Measurements from ENCODE around the gene CCDC12. TPM values are rescaled to one million over a fixed set of nuclear protein-coding genes. Genes with fewer than 3 reads are reported as not detected.

Gene CCDC12
- total and polyA plus RNA-seq, 9 of the 15 experiments (the other 6 are each of a cell fraction or from before 2014, with no cell fraction given): 8.9 to 201 (median 86.9) TPM

GRCh38 chr3:47024932-47025331 is 48.4 kb upstream of the CCDC12 start:
- ChIA-PET CTCF (ENCODE audit: low intra/inter-chr PET ratio) (no interaction called here), POLR2A (interaction anchor here (0.6 kb wide), 2 partner anchors 245 to 288 kb away, joined by 3 read pairs; no protein-coding TSS in a partner anchor)
- Histone ChIP-seq H2AFZ (ENCODE audit: low read depth, low read length) (no peak overlapping the region), H3K27me3 (ENCODE audit: control insufficient read depth in 2 of 2, insufficient read depth in 2 of 2, low read length in 2 of 2) (no peaks in the 10 kb centered on the region), H3K36me3 (ENCODE audit: control insufficient read depth, insufficient read depth, low read length) (peaks cover 24% of the 10 kb centered on the region), H3K4me1 (replicated peaks in 1 of 2; ENCODE audit: control insufficient read depth in 2 of 2, insufficient read depth in 2 of 2, low read length in 2 of 2) (no peaks in the 10 kb centered on the region; a peak in 1 of 5 replicates), H3K9me1 (ENCODE audit: control insufficient read depth, insufficient read depth, low read length) (no peaks in the 10 kb centered on the region), H3K4me2 (ENCODE audit: insufficient read depth, low read length) (no peak overlapping the region), H3K4me3 (no peak overlapping the region), H3K9ac (ENCODE audit: insufficient read depth in 1 of 2, low read depth in 2 of 2, low read length in 2 of 2) (no peak overlapping the region), H3K79me2 (ENCODE audit: control insufficient read depth, insufficient read depth, low read length) (peaks cover 19% of the 10 kb centered on the region), H3K27ac (ENCODE audit: extremely low read depth, low read depth, low read length) (no peak overlapping the region), H4K20me1 (replicated peaks; ENCODE audit: control insufficient read depth, insufficient read depth, low read length) (peaks cover 4% of the 10 kb centered on the region; the same call in 1 of the 2 replicates), H3K9me3 (replicated peaks; ENCODE audit: control insufficient read depth, insufficient read depth, low read depth, low read length) (no peaks in the 10 kb centered on the region)
- BruUV-seq (replicated peaks): no TSS peak
- ATAC-seq (peak; percentile 47), DNase-seq (ENCODE audit: extremely low read depth in 1 of 4, low spot score in 3 of 4) (no peak), FAIRE-seq (no peak)
- in situ Hi-C loops (cut with MboI) (no loop called here), intact Hi-C loops (cut with micrococcal nuclease) (no loop called here)
- TF ChIP-seq ZNF143 (CRISPR knock-in tag; IDR thresholded peaks at IDR 0.05): no peak
- TF ChIP-seq ZBTB7A (IDR thresholded peaks at IDR 0.05; ENCODE audit: borderline replicate concordance, control insufficient read depth, low read depth, low read length): no peak
- peak in 1 of 2 experiments; percentile 20; a peak in 1 of 4 replicates for TF ChIP-seq RAD21 (CRISPR knock-in tag; conservative IDR thresholded peaks at IDR 0.05 in 1 of 2, IDR thresholded peaks at IDR 0.05 in 1 of 2)

- ChIA-PET CTCF (ENCODE audit: low intra/inter-chr PET ratio) (no interaction called here), POLR2A (interaction anchor here (0.9 to 1.2 kb wide), 4 partner anchors 8 to 21 kb away, joined by 3 to 5 read pairs (median 4); no protein-coding TSS in a partner anchor)
- Histone ChIP-seq H3K9me3 (replicated peaks; ENCODE audit: control insufficient read depth, insufficient read depth, low read depth, low read length) (no peaks in the 10 kb centered on the region), H3K27ac (ENCODE audit: extremely low read depth, low read depth, low read length) (no peak overlapping the region), H3K9ac (ENCODE audit: insufficient read depth in 1 of 2, low read depth in 2 of 2, low read length in 2 of 2) (no peak overlapping the region), H3K4me1 (replicated peaks in 1 of 2; ENCODE audit: control insufficient read depth in 2 of 2, insufficient read depth in 2 of 2, low read length in 2 of 2) (peaks cover 1 to 7% of the 10 kb centered on the region in 2 experiments; a peak in 4 of 5 replicates), H4K20me1 (replicated peaks; ENCODE audit: control insufficient read depth, insufficient read depth, low read length) (peaks cover 4% of the 10 kb centered on the region; the same call in 1 of the 2 replicates), H3K27me3 (ENCODE audit: control insufficient read depth in 2 of 2, insufficient read depth in 2 of 2, low read length in 2 of 2) (no peaks in the 10 kb centered on the region), H3K79me2 (ENCODE audit: control insufficient read depth, insufficient read depth, low read length) (peaks cover 19% of the 10 kb centered on the region), H3K4me3 (no peak overlapping the region), H2AFZ (ENCODE audit: low read depth, low read length) (no peak overlapping the region), H3K9me1 (ENCODE audit: control insufficient read depth, insufficient read depth, low read length) (no peaks in the 10 kb centered on the region), H3K36me3 (ENCODE audit: control insufficient read depth, insufficient read depth, low read length) (peaks cover 39% of the 10 kb centered on the region), H3K4me2 (ENCODE audit: insufficient read depth, low read length) (no peak overlapping the region)
- intact Hi-C loops (cut with micrococcal nuclease) (no loop called here), in situ Hi-C loops (cut with MboI) (no loop called here)
- 69% methylated on average over 1 of the region's 1 CpG for WGBS (ENCODE audit: insufficient coverage, low coverage, missing lambda C conversion rate)
- FAIRE-seq (no peak), DNase-seq (ENCODE audit: extremely low read depth in 1 of 4, low spot score in 3 of 4) (no peak), ATAC-seq (no peak)
- no peak for TF ChIP-seq ARID1B (IDR thresholded peaks at IDR 0.05)
- peak; percentile 69 for TF ChIP-seq NFIC (IDR thresholded peaks at IDR 0.05)
- BruUV-seq (replicated peaks): no TSS peak
These were observed 46.1 kb upstream of the CCDC12 start for GRCh38 chr3:47022641-47023071.
